HepG2 (cell line): ENCODE results near the gene ZNF446. TPM values are rescaled to one million over a fixed set of nuclear protein-coding genes. Genes with fewer than 3 reads are reported as not detected.
A peak's percentile ranks its signal among the peaks of the same experiment; 100 is the strongest.

Experiments
- DPF2 ChIP-seq: sonication (generic); formaldehyde crosslinking; IDR thresholded peaks from 2 replicates; pipeline ENCODE4 v1.4.0; 2020; ENCODE audit warnings: mild to moderate bottlenecking, low read depth, missing genetic modification reagents, borderline replicate concordance
- FOXJ3 ChIP-seq: sonication (generic); formaldehyde crosslinking; IDR thresholded peaks from 2 replicates; pipeline ENCODE4 v1.4.0; 2020; ENCODE audit warnings: missing genetic modification reagents, mild to moderate bottlenecking, borderline replicate concordance
- FOXM1 ChIP-seq: sonication (generic); formaldehyde crosslinking; IDR thresholded peaks from 2 replicates; pipeline ENCODE4 v1.5.0; 2020; ENCODE audit warnings: missing genetic modification reagents
- HNRNPUL1 ChIP-seq: fragments of 200-400 bp; formaldehyde crosslinking; IDR thresholded peaks from 2 replicates; pipeline ENCODE4 v1.6.1; 2017; ENCODE audit warnings: low read depth, mild to moderate bottlenecking, low read length, moderate library complexity
- KDM4B ChIP-seq: sonication (generic); formaldehyde crosslinking; IDR thresholded peaks from 2 replicates; pipeline ENCODE4 v1.4.0; 2020; ENCODE audit warnings: missing genetic modification reagents
- KMT2A ChIP-seq: sonication (generic); formaldehyde crosslinking; IDR thresholded peaks from 2 replicates; pipeline ENCODE4 v1.4.0; 2020; ENCODE audit warnings: missing genetic modification reagents
- MEIS1 ChIP-seq: sonication (generic); formaldehyde crosslinking; IDR thresholded peaks from 2 replicates; pipeline ENCODE4 v1.9.0; 2021; ENCODE audit warnings: mild to moderate bottlenecking, missing genetic modification reagents, moderate library complexity, borderline replicate concordance
- NAIF1 ChIP-seq: sonication (generic); formaldehyde crosslinking; IDR thresholded peaks from 2 replicates; pipeline ENCODE4 v1.5.0; 2020; ENCODE audit warnings: mild to moderate bottlenecking, missing genetic modification reagents, borderline replicate concordance
- NR2C2 ChIP-seq: sonication (generic); formaldehyde crosslinking; IDR thresholded peaks from 2 replicates; pipeline ENCODE4 v1.4.0; 2020; ENCODE audit warnings: missing genetic modification reagents, mild to moderate bottlenecking, moderate library complexity, borderline replicate concordance
- POGZ ChIP-seq: sonication (generic); formaldehyde crosslinking; IDR thresholded peaks from 2 replicates; pipeline ENCODE4 v1.4.0; 2020; ENCODE audit warnings: mild to moderate bottlenecking, missing genetic modification reagents
- PTBP1 ChIP-seq: fragments of 200-400 bp; formaldehyde crosslinking; IDR thresholded peaks from 2 replicates; pipeline ENCODE4 v1.6.1; 2018; ENCODE audit warnings: low read length, low read depth; ENCODE audit not compliant: poor library complexity, severe bottlenecking
- RAD21 ChIP-seq: fragments of 450-650 bp; formaldehyde crosslinking; IDR thresholded peaks from 2 replicates; pipeline ENCODE4 v1.5.0; 2020; ENCODE audit warnings: mild to moderate bottlenecking
- RBM39 ChIP-seq: fragments of 200-400 bp; formaldehyde crosslinking; IDR thresholded peaks from one replicate; pipeline ENCODE4 v1.6.1; 2018; ENCODE audit warnings: antibody characterized with exemption, mild to moderate bottlenecking, low read depth, low read length; ENCODE audit not compliant: poor library complexity, severe bottlenecking
- SMC3 ChIP-seq: IDR thresholded peaks from 2 replicates; pipeline ENCODE4 v1.6.1; 2011; ENCODE audit warnings: low read length, improper control_type of control experiment
- SMYD3 ChIP-seq: sonication (generic); formaldehyde crosslinking; IDR thresholded peaks from 2 replicates; pipeline ENCODE4 v1.8.1; 2023; ENCODE audit warnings: mild to moderate bottlenecking, missing genetic modification reagents
- SP1 ChIP-seq, 2 experiments: fragments of 450-650 bp in 1 of 2; sonication (generic) in 1 of 2; formaldehyde crosslinking in 1 of 2; IDR thresholded peaks; 2 replicates each; pipeline versions ENCODE4 v1.4.0 to v1.6.1; 2016 to 2020; ENCODE audit warnings: missing genetic modification reagents in 1 of 2
- TERF1 ChIP-seq: sonication (generic); formaldehyde crosslinking; IDR thresholded peaks from 2 replicates; pipeline ENCODE4 v1.8.0; 2022; ENCODE audit warnings: mild to moderate bottlenecking, missing genetic modification reagents, moderate library complexity
- ZBTB14 ChIP-seq: sonication (generic); formaldehyde crosslinking; IDR thresholded peaks from 2 replicates; pipeline ENCODE4 v1.4.0; 2020; ENCODE audit warnings: missing genetic modification reagents
- ZFYVE20 ChIP-seq: sonication (generic); formaldehyde crosslinking; IDR thresholded peaks from 2 replicates; pipeline ENCODE4 v1.8.0; 2023; ENCODE audit warnings: low read depth, mild to moderate bottlenecking, moderate library complexity, missing genetic modification reagents, borderline replicate concordance
- ZMYM3 ChIP-seq: sonication (generic); formaldehyde crosslinking; IDR thresholded peaks from 2 replicates; pipeline ENCODE4 v1.5.1; 2020; ENCODE audit warnings: mild to moderate bottlenecking, missing genetic modification reagents
- ZNF138 ChIP-seq: sonication (generic); formaldehyde crosslinking; IDR thresholded peaks from 2 replicates; pipeline ENCODE4 v1.5.0; 2020; ENCODE audit warnings: mild to moderate bottlenecking, low read depth, missing genetic modification reagents
- ZNF282 ChIP-seq: fragments of 450-650 bp; IDR thresholded peaks from 2 replicates; pipeline ENCODE4 v1.6.1; 2018; ENCODE audit not compliant: partially characterized antibody
- ZNF441 ChIP-seq: sonication (generic); formaldehyde crosslinking; IDR thresholded peaks from 2 replicates; pipeline ENCODE4 v1.7.0; 2021; ENCODE audit warnings: missing genetic modification reagents, borderline replicate concordance
- ZNF446 ChIP-seq: sonication (generic); formaldehyde crosslinking; IDR thresholded peaks from 2 replicates; pipeline ENCODE4 v1.5.0; 2020; ENCODE audit warnings: mild to moderate bottlenecking, missing genetic modification reagents
- ZNF597 ChIP-seq: sonication (generic); formaldehyde crosslinking; IDR thresholded peaks from 2 replicates; pipeline ENCODE4 v1.5.0; 2020; ENCODE audit warnings: missing genetic modification reagents
- ZNF737 ChIP-seq: sonication (generic); formaldehyde crosslinking; IDR thresholded peaks from 2 replicates; pipeline ENCODE4 v1.5.0; 2020; ENCODE audit warnings: missing genetic modification reagents, mild to moderate bottlenecking, borderline replicate concordance
- ZNF883 ChIP-seq: sonication (generic); formaldehyde crosslinking; IDR thresholded peaks from 2 replicates; pipeline ENCODE4 v1.5.1; 2020; ENCODE audit warnings: mild to moderate bottlenecking, missing genetic modification reagents; ENCODE audit errors: not compliant biosample characterization
- polyA plus RNA-seq, 8 experiments: library from polyadenylated mRNA; depleted of rRNA in 3 of 8; stranded (reverse) in 7 of 8; unstranded in 1 of 8; fragments of >200 nt; fragmentation: Illumina TruSeq in 4 of 8; extraction: Trizol in 4 of 8; gene quantifications; 2 replicates each; pipeline versions ENCODE4 v1.2.1 to v1.2.3, GENCODE V29; 2011 to 2016; ENCODE audit warnings: low read depth in 4 of 8, missing spikeins in 1 of 8, mixed read lengths in 1 of 8; ENCODE audit not compliant: insufficient read depth in 1 of 8
- total RNA-seq, 5 experiments: library from RNA; depleted of rRNA; stranded (reverse); fragments of >200 nt; fragmentation: Illumina TruSeq; extraction: Trizol; gene quantifications; 2 replicates each; pipeline ENCODE4 v1.2.3, GENCODE V29; 2016; ENCODE audit warnings: low read depth in 1 of 5

ZNF446 gene
- total and polyA plus RNA-seq, 2 of the 13 experiments (the other 11 are each of a cell fraction or from before 2014, with no cell fraction given), result 3.0 to 3.6 TPM

GRCh38 chr19:58475714-58476497 lies at the start of gene ZNF446 (continued):
- TF ChIP-seq RBM39, result peak; percentile 59
- TF ChIP-seq SMYD3 (CRISPR knock-in tag), result no peak
- no peak for TF ChIP-seq ZBTB14
- peak; percentile 63; the same call in 1 of the 2 replicates for TF ChIP-seq ZNF138 (CRISPR knock-in tag)
- no peak for TF ChIP-seq DPF2 (CRISPR knock-in tag)
- peak; percentile 79 for TF ChIP-seq MEIS1 (CRISPR knock-in tag)
- no peak for TF ChIP-seq FOXM1 (CRISPR knock-in tag)
- TF ChIP-seq SMC3, result no peak
- no peak for TF ChIP-seq KDM4B (CRISPR knock-in tag)
- no peak for TF ChIP-seq KMT2A (CRISPR knock-in tag)
- TF ChIP-seq ZNF282, result no peak
- TF ChIP-seq ZMYM3, result no peak
- TF ChIP-seq ZNF883, result no peak
- no peak for TF ChIP-seq PTBP1
- TF ChIP-seq NR2C2, result peak; percentile 99
- no peak for TF ChIP-seq ZNF446 (CRISPR knock-in tag)
- TF ChIP-seq ZNF737, result peak; percentile 64; the same call in 1 of the 2 replicates
- no peak for TF ChIP-seq ZNF441 (CRISPR knock-in tag)
- no peak for TF ChIP-seq ZFYVE20 (CRISPR knock-in tag)
- TF ChIP-seq POGZ (CRISPR knock-in tag), result 0 out of 2 replicates have a peak, but pooled peaks have one; percentile 9
- TF ChIP-seq HNRNPUL1, result no peak
- peak; percentile 70; the same call in 1 of the 2 replicates for TF ChIP-seq FOXJ3 (CRISPR knock-in tag)
- TF ChIP-seq RAD21 (CRISPR knock-in tag), result no peak; the same call in 1 of the 2 replicates
- TF ChIP-seq TERF1 (CRISPR knock-in tag), result no peak
- TF ChIP-seq NAIF1, result no peak
- TF ChIP-seq SP1 (IDR thresholded peaks at IDR 0.05), result no peak
- TF ChIP-seq SP1 (CRISPR knock-in tag; IDR thresholded peaks at IDR 0.05), result no peak; the same call in none of the 2 replicates
- TF ChIP-seq ZNF597 (CRISPR knock-in tag), result 0 out of 2 replicates have a peak, but pooled peaks have one; percentile 49
